Gastroesophageal sphincter (tissue), 3 donors: ENCODE results near the gene MTHFD2.

Experiments
- CTCF ChIP-seq, 4 experiments: fragments of 200-600 bp in 2 of 4; fragments of 450-650 bp in 2 of 4; sonication (generic) in 1 of 4; IDR thresholded peaks; one replicate each; pipeline ENCODE4 v1.5.1; 2017 to 2019; ENCODE audit warnings: antibody characterized with exemption in 4 of 4, mild to moderate bottlenecking in 2 of 4, moderate library complexity in 2 of 4
- POLR2AphosphoS5 ChIP-seq: sonication (generic); formaldehyde crosslinking; IDR thresholded peaks from one replicate; pipeline ENCODE4 v1.6.1; 2017; ENCODE audit warnings: antibody characterized with exemption

DNA sequence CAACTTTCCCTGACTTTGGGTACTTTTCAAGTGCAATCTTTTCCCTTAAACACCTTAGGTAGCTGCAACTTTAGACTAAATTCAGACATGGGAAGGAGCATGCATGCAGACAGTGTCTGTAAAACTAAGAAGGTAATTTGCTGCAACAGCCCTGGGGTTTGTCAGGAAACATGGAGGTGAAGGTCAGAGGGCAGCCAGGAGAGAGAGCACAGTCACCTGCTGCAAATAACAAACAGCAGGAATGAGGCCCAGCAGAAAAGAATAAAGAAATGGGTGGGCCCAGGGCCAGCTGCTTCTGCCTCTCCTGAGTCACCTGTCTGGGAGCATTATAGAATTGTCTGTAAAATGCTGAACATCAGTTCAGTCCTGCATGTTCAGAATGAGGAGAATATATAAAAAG is 35.2 kb downstream of the MTHFD2 start:
- TF ChIP-seq POLR2AphosphoS5 = no peak
- TF ChIP-seq CTCF (IDR thresholded peaks at IDR 0.05) = no peak
